OCI-LY3 (cell line): ENCODE results near the gene ZNF440.
"Not testable (repeated sequence)": the region's sequence is repeated elsewhere in the genome, so short reads cannot be mapped to it uniquely, and the experiment has no call there.

Experiments used
- H2AFZ ChIP-seq: fragments of 200-600, 300-600 bp; shearing (Covaris generic); 2 replicates; pipeline ENCODE4 v1.6.0; 2014; ENCODE audit warnings: antibody characterized with exemption, low read depth, low read length
- H3K27ac ChIP-seq: fragments of 200-600, 300-600 bp; sonication (generic); 2 replicates; pipeline ENCODE4 v1.5.1; 2014; ENCODE audit warnings: mild to moderate bottlenecking, low read length, moderate library complexity, mixed read lengths
- H3K27me3 ChIP-seq: fragments of 200-600, 300-600 bp; sonication (generic); 2 replicates; pipeline ENCODE4 v1.6.1; 2014; ENCODE audit warnings: low read depth, low read length, mixed read lengths
- H3K36me3 ChIP-seq: fragments of 200-600, 300-600 bp; sonication (generic); replicated peaks from 2 replicates; pipeline ENCODE3; 2014; ENCODE audit warnings: low read depth, low read length, mixed read lengths
- H3K4me1 ChIP-seq: fragments of 300-600, 200-600 bp; sonication (generic); 2 replicates; pipeline ENCODE4 v1.6.1; 2014; ENCODE audit warnings: low read length, mixed read lengths
- H3K4me2 ChIP-seq: fragments of 200-600, 300-600 bp; sonication (generic); 2 replicates; pipeline ENCODE4 v1.6.1; 2014; ENCODE audit warnings: low read length, mixed read lengths
- H3K4me3 ChIP-seq: fragments of 300-600, 200-600 bp; sonication (generic); 2 replicates; pipeline ENCODE4 v1.5.1; 2014; ENCODE audit warnings: antibody characterized with exemption, mild to moderate bottlenecking, low read length, moderate library complexity
- H3K79me2 ChIP-seq: fragments of 300-600, 200-600 bp; shearing (Covaris generic); 2 replicates; pipeline ENCODE4 v1.6.1; 2014; ENCODE audit warnings: mild to moderate bottlenecking, low read length, mixed read lengths
- H3K9ac ChIP-seq: fragments of 300-600, 200-600 bp; shearing (Covaris generic); 2 replicates; pipeline ENCODE4 v1.6.0; 2014; ENCODE audit warnings: mild to moderate bottlenecking, low read length, moderate library complexity
- H3K9me3 ChIP-seq: fragments of 200-600, 300-600 bp; shearing (Covaris generic); 2 replicates; pipeline ENCODE4 v1.6.1; 2014; ENCODE audit warnings: low read length, mixed read lengths; ENCODE audit not compliant: insufficient read depth
- H4K20me1 ChIP-seq: fragments of 200-600, 300-600 bp; sonication (generic); 2 replicates; pipeline ENCODE4 v1.6.1; 2016; ENCODE audit warnings: low read length, mixed read lengths; ENCODE audit not compliant: insufficient read depth
- EZH2phosphoT487 ChIP-seq: fragments of 200-600 bp; shearing (Covaris generic); IDR thresholded peaks from 2 replicates; pipeline ENCODE4 v1.6.1; 2018; ENCODE audit warnings: antibody characterized with exemption, mixed run types, low read depth
- TF ChIP-seq, protein P1 (sequence below): fragments of 200-600, 300-600 bp; sonication (generic); IDR thresholded peaks from 2 replicates; pipeline ENCODE4 v1.5.1; 2014; ENCODE audit warnings: antibody characterized with exemption, low read length, low read depth

Gene ZNF440

DNA sequence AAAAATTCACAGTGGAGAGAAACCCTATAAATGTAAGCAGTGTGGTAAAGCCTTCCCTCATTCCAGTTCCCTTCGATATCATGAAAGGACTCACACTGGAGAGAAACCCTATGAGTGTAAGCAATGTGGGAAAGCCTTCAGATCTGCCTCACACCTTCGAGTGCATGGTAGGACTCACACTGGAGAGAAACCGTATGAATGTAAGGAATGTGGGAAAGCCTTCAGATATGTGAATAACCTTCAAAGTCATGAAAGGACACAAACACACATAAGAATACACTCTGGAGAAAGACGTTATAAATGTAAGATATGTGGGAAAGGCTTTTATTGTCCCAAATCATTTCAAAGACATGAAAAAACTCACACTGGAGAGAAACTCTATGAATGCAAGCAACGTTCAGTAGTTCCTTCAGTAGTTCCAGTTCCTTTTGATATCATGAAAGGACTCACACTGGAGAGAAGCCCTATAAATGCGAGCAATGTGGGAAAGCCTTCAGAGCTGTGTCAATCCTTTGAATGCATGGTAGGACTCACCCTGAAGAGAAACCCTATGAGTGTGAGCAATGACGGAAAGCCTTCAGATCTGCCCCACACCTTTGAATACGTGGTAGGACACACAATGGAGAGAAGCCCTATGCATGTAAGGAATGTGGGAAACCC, 18.3 kb downstream of the ZNF440 start:
- TF ChIP-seq, protein P1, sequence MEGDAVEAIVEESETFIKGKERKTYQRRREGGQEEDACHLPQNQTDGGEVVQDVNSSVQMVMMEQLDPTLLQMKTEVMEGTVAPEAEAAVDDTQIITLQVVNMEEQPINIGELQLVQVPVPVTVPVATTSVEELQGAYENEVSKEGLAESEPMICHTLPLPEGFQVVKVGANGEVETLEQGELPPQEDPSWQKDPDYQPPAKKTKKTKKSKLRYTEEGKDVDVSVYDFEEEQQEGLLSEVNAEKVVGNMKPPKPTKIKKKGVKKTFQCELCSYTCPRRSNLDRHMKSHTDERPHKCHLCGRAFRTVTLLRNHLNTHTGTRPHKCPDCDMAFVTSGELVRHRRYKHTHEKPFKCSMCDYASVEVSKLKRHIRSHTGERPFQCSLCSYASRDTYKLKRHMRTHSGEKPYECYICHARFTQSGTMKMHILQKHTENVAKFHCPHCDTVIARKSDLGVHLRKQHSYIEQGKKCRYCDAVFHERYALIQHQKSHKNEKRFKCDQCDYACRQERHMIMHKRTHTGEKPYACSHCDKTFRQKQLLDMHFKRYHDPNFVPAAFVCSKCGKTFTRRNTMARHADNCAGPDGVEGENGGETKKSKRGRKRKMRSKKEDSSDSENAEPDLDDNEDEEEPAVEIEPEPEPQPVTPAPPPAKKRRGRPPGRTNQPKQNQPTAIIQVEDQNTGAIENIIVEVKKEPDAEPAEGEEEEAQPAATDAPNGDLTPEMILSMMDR = no peak
- no peak for TF ChIP-seq EZH2phosphoT487
- Histone ChIP-seq H3K27me3 (no peaks in the 10 kb centered on the region), H3K27ac (no peak overlapping the region), H3K9ac (no peak overlapping the region), H2AFZ (no peak overlapping the region), H3K36me3 (peaks cover 25% of the 10 kb centered on the region), H3K4me3 (no peak overlapping the region), H3K4me1 (peaks cover 18% of the 10 kb centered on the region), H3K79me2 (no peaks in the 10 kb centered on the region), H3K9me3 (peaks cover 18% of the 10 kb centered on the region), H4K20me1 (no peaks in the 10 kb centered on the region), H3K4me2 (no peak overlapping the region)

DNA sequence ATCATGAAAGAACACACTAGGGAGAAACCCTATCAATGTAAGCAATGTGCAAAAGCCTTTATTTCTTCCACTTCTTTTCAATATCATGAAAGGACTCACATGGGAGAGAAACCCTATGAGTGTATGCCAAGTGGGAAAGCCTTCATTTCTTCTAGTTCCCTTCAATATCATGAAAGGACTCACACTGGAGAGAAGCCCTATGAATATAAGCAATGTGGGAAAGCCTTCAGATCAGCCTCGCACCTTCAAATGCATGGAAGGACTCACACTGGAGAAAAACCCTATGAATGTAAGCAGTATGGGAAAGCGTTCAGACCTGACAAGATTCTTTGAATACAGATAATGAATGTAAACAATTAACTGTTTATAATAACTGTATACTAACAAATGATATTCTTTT, 19.5 kb downstream of the ZNF440 start:
- no peak overlapping the region for H3K4me2 ChIP-seq
- H4K20me1 ChIP-seq = no peaks in the 10 kb centered on the region
- H3K36me3 ChIP-seq = peaks cover 25% of the 10 kb centered on the region
- no peak overlapping the region for H3K9ac ChIP-seq
- H2AFZ ChIP-seq = no peak overlapping the region
- H3K9me3 ChIP-seq = peaks cover 18% of the 10 kb centered on the region
- no peak overlapping the region for H3K4me3 ChIP-seq
- no peaks in the 10 kb centered on the region for H3K27me3 ChIP-seq
- no peak overlapping the region for H3K27ac ChIP-seq
- H3K4me1 ChIP-seq = peaks cover 12% of the 10 kb centered on the region
- no peak for TF ChIP-seq EZH2phosphoT487
- TF ChIP-seq, protein P1 = no peak
- H3K79me2 ChIP-seq = no peaks in the 10 kb centered on the region

DNA sequence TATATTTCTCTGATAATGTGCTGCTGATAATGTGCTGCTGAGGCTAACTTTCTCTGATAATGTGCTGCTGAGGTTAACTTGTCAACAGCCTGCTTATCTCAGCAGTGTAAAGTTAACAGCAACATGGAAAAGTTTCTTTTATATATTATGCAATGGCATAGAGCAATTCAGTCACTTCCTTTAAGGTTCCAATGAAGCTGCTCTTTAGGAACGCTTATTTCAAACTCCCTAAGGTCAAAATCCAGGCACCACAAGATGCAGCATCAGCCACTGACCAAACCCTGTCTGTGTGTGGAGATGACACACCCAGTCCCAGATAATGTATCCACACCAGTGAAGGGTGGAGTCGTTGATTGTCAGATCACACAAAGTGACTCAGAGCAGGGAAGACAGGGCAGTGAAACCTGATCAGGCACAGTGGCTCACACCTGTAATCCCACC, 21.6 kb downstream of the ZNF440 start:
- Histone ChIP-seq H3K9me3 (peaks cover 18% of the 10 kb centered on the region), H3K36me3 (peaks cover 25% of the 10 kb centered on the region)
- H3K4me1 ChIP-seq, H3K9ac ChIP-seq, H3K27me3 ChIP-seq, H3K79me2 ChIP-seq, H2AFZ ChIP-seq, H3K4me3 ChIP-seq, H4K20me1 ChIP-seq, H3K27ac ChIP-seq, H3K4me2 ChIP-seq: not testable (repeated sequence)

DNA sequence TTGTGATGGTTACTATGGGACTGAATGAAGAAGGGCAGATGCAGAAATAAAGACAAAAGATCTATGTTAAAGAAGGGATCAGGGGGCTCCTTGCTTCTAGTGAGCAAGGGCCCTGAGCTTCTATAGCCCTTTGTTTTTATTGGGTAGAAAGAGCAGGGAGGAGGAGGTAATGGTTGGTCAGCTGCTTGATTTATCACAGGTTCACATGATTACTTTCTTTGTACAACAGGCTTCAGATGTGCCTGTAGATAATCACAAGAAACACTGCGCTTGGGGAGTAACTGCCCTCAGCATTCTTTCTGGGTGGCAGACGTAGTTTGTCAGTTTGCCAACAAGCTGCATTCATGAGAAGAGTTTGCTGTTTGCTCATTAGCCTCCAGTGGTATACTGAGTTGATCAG, 29.6 kb downstream of the ZNF440 start:
- Histone ChIP-seq H3K27me3 (no peaks in the 10 kb centered on the region), H3K4me1 (0 out of 2 replicates have a peak, but pooled peaks cover 10% of the 10 kb centered on the region), H3K36me3 (no peaks in the 10 kb centered on the region), H4K20me1 (no peaks in the 10 kb centered on the region), H3K9ac (no peak overlapping the region), H3K9me3 (no peaks in the 10 kb centered on the region; the same call in 1 of the 2 replicates), H3K79me2 (no peaks in the 10 kb centered on the region), H3K4me2 (no peak overlapping the region), H3K27ac (no peak overlapping the region), H2AFZ (no peak overlapping the region), H3K4me3 (no peak overlapping the region)
- TF ChIP-seq EZH2phosphoT487 = no peak
- TF ChIP-seq, protein P1 = no peak

DNA sequence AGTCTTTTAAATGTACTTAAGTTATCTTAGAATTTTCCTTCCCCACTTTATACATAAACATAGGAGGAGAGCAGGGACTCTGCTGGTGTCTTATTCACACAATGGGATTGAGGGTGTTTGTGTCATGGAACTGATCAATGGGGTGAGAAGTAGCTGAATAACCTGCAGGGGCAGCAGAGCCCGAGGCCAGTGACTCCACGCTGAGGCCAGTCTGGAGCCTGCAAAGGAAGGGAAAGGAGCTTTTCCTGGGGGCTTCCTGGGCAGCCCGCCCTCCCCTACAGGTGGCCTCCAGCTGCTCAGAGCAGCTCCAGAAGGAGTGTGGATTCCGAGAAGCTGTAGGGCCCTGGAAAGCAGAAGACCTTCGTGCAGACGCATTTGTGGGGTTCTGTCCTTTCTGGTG, 33.5 kb downstream of the ZNF440 start:
- H3K9ac ChIP-seq, H3K27ac ChIP-seq, H3K9me3 ChIP-seq, H4K20me1 ChIP-seq, H3K4me2 ChIP-seq, H2AFZ ChIP-seq, H3K79me2 ChIP-seq, H3K4me3 ChIP-seq, H3K27me3 ChIP-seq, H3K36me3 ChIP-seq: not testable (repeated sequence)
- peaks cover 14% of the 10 kb centered on the region; the same call in 1 of the 2 replicates for H3K4me1 ChIP-seq
